ENCODE data around the gene BEGAIN.

Gene BEGAIN

GRCh38 chr14:100549834-100550625 is 37.2 kb downstream of the BEGAIN start:
- Histone ChIP-seq H3K36me3 (ENCODE audit: insufficient read depth, low read length) (no peaks in the 10 kb centered on the region), H3K9me3 (ENCODE audit: insufficient read depth, low read length, severe bottlenecking) (no peaks in the 10 kb centered on the region), H3K4me3 (ENCODE audit: low read depth in 1 of 2, low read length in 2 of 2) (no peak overlapping the region), H3K79me2 (ENCODE audit: insufficient read depth, low read length) (no peaks in the 10 kb centered on the region), H3K4me1 (ENCODE audit: insufficient read depth, low read length) (peaks cover 21% of the 10 kb centered on the region), H3K27me3 (ENCODE audit: insufficient read depth, low read length, poor library complexity) (no peaks in the 10 kb centered on the region), H3K9ac (ENCODE audit: low read depth, low read length) (no peak overlapping the region), H3K4me2 (ENCODE audit: insufficient read depth, low read length) (no peak overlapping the region), H3K27ac (ENCODE audit: low read length) (no peak overlapping the region), H4K20me1 (ENCODE audit: insufficient read depth, low read length) (peaks cover 8% of the 10 kb centered on the region; the same call in 1 of the 2 replicates), H2AFZ (ENCODE audit: low read depth, low read length) (no peak overlapping the region)
- no peak for ATAC-seq (ENCODE audit: insufficient read depth, low read depth)
- no peak for TF ChIP-seq EZH2 (IDR thresholded peaks at IDR 0.05; ENCODE audit: borderline replicate concordance, low read depth, low read length, severe bottlenecking)
- TF ChIP-seq, protein P1, sequence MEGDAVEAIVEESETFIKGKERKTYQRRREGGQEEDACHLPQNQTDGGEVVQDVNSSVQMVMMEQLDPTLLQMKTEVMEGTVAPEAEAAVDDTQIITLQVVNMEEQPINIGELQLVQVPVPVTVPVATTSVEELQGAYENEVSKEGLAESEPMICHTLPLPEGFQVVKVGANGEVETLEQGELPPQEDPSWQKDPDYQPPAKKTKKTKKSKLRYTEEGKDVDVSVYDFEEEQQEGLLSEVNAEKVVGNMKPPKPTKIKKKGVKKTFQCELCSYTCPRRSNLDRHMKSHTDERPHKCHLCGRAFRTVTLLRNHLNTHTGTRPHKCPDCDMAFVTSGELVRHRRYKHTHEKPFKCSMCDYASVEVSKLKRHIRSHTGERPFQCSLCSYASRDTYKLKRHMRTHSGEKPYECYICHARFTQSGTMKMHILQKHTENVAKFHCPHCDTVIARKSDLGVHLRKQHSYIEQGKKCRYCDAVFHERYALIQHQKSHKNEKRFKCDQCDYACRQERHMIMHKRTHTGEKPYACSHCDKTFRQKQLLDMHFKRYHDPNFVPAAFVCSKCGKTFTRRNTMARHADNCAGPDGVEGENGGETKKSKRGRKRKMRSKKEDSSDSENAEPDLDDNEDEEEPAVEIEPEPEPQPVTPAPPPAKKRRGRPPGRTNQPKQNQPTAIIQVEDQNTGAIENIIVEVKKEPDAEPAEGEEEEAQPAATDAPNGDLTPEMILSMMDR (IDR thresholded peaks at IDR 0.05; ENCODE audit: borderline replicate concordance, extremely low read depth, low read length, poor library complexity, severe bottlenecking), result no peak
- no peak for DNase-seq

DNA sequence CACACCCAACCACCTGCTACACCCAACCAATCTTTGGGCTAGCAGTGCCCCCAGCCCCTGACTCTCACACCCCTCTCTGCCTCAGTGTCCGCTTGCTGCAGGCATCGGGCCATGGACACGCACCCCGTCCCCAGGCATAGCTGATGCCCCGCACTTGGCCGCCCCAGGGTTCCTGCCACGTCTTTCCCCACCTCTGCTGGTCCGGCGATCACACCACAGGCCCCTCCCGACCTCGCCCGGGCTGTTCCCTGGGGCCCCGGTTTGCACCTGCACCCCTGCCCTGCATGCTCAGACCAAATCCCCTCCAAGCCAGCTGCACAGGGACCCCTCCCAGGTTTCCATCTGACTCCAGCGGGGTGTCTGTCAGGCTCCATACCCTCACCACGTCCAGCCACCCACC is 38.3 kb downstream of the BEGAIN start:
- H3K4me3 ChIP-seq (ENCODE audit: low read depth in 1 of 2, low read length in 2 of 2), result no peak overlapping the region
- H3K27me3 ChIP-seq (ENCODE audit: insufficient read depth, low read length, poor library complexity), result no peaks in the 10 kb centered on the region
- H3K4me1 ChIP-seq (ENCODE audit: insufficient read depth, low read length), result peaks cover 21% of the 10 kb centered on the region
- H3K9ac ChIP-seq (ENCODE audit: low read depth, low read length), result no peak overlapping the region
- H3K27ac ChIP-seq (ENCODE audit: low read length), result no peak overlapping the region
- no peak for TF ChIP-seq EZH2 (IDR thresholded peaks at IDR 0.05; ENCODE audit: borderline replicate concordance, low read depth, low read length, severe bottlenecking)
- TF ChIP-seq, protein P1 (IDR thresholded peaks at IDR 0.05; ENCODE audit: borderline replicate concordance, extremely low read depth, low read length, poor library complexity, severe bottlenecking), result no peak
- H3K79me2 ChIP-seq (ENCODE audit: insufficient read depth, low read length), result no peaks in the 10 kb centered on the region
- DNase-seq (no peak), ATAC-seq (ENCODE audit: insufficient read depth, low read depth) (no peak)
- no peaks in the 10 kb centered on the region for H3K36me3 ChIP-seq (ENCODE audit: insufficient read depth, low read length)
- H3K9me3 ChIP-seq (ENCODE audit: insufficient read depth, low read length, severe bottlenecking), result no peaks in the 10 kb centered on the region
- H3K4me2 ChIP-seq (ENCODE audit: insufficient read depth, low read length), result no peak overlapping the region
- no peak overlapping the region for H2AFZ ChIP-seq (ENCODE audit: low read depth, low read length)
- peaks cover 8% of the 10 kb centered on the region; the same call in 1 of the 2 replicates for H4K20me1 ChIP-seq (ENCODE audit: insufficient read depth, low read length)

DNA sequence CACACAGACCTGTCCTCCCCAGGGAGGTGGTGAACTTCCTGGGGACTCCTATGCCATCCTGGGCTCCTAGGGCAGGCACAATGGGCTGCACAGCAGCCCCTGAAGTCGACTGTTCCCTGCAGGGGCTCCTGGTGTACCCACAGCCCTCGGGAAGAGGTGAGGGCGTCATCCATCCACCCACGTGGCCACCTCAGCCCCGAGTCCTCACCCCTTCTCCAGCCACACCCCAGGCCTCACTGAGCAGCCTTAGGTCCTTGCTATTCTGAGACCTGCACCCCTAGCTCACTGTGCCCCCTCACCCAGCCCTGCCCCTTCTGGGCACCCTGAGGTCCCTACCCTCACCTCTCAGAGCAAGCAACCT is 38.9 kb downstream of the BEGAIN start:
- Histone ChIP-seq H3K9me3 (ENCODE audit: insufficient read depth, low read length, severe bottlenecking) (no peaks in the 10 kb centered on the region), H3K4me1 (ENCODE audit: insufficient read depth, low read length) (peaks cover 21% of the 10 kb centered on the region), H3K9ac (ENCODE audit: low read depth, low read length) (0 out of 2 replicates have a peak overlapping the region, but pooled peaks have one; percentile 3), H4K20me1 (ENCODE audit: insufficient read depth, low read length) (peaks cover 8% of the 10 kb centered on the region; the same call in 1 of the 2 replicates), H3K79me2 (ENCODE audit: insufficient read depth, low read length) (no peaks in the 10 kb centered on the region), H2AFZ (ENCODE audit: low read depth, low read length) (no peak overlapping the region), H3K4me2 (ENCODE audit: insufficient read depth, low read length) (peak overlapping the region; percentile 50), H3K4me3 (ENCODE audit: low read depth in 1 of 2, low read length in 2 of 2) (peak overlapping the region in 1 of 2 experiments; percentile 4; a peak in 1 of 4 replicates), H3K27ac (ENCODE audit: low read length) (peak overlapping the region; percentile 20), H3K27me3 (ENCODE audit: insufficient read depth, low read length, poor library complexity) (no peaks in the 10 kb centered on the region), H3K36me3 (ENCODE audit: insufficient read depth, low read length) (no peaks in the 10 kb centered on the region)
- DNase-seq, result no peak
- no peak; the same call in 2 of the 3 replicates for ATAC-seq (ENCODE audit: insufficient read depth, low read depth)
- TF ChIP-seq, protein P1 (IDR thresholded peaks at IDR 0.05; ENCODE audit: borderline replicate concordance, extremely low read depth, low read length, poor library complexity, severe bottlenecking), result no peak
- TF ChIP-seq EZH2 (IDR thresholded peaks at IDR 0.05; ENCODE audit: borderline replicate concordance, low read depth, low read length, severe bottlenecking), result no peak

Data from DND-41 (cell line).